Kidney glomerular epithelial cell (primary cell): ENCODE data around the gene GALK1.
"Not testable (repeated sequence)": the region's sequence is repeated elsewhere in the genome, so short reads cannot be mapped to it uniquely, and the experiment has no call there.

Experiments used
- DNase-seq: peaks from one replicate; lab custom pipeline; 2025; lab: John Stamatoyannopoulos, UW

Gene GALK1

DNA sequence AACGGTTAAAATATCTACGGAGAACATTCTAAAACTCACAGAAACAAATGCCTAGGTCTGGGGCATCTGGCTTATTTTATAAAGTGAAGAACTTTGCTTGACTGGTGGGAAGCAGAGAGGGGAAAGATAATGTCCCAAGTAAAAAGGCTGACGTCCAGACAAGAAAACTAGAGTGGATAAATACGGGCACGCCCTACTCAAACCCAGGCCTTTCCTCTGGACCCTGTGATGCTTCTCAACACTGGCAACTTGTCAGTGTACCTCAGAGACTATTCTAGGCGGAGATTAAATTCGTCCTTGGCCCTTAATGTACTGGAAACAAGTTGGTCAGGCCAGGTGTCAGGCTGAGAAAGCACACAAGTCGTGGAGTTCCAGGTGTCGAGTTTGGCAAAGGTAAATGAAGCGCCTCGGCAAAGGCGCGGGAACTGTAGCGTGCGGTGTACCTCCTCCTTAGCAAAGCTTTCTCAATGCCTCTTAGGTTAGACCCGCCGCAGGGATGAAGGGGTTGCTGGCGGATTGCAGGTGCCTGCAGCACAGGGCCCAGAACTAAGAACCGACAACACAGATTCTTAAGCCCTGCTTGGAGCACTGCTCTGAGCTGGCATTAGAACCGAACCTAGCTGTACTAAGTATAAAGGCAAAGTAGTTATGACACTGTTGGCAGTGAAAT, 18.9 kb upstream of the GALK1 start:
- DNase-seq = no peak

DNA sequence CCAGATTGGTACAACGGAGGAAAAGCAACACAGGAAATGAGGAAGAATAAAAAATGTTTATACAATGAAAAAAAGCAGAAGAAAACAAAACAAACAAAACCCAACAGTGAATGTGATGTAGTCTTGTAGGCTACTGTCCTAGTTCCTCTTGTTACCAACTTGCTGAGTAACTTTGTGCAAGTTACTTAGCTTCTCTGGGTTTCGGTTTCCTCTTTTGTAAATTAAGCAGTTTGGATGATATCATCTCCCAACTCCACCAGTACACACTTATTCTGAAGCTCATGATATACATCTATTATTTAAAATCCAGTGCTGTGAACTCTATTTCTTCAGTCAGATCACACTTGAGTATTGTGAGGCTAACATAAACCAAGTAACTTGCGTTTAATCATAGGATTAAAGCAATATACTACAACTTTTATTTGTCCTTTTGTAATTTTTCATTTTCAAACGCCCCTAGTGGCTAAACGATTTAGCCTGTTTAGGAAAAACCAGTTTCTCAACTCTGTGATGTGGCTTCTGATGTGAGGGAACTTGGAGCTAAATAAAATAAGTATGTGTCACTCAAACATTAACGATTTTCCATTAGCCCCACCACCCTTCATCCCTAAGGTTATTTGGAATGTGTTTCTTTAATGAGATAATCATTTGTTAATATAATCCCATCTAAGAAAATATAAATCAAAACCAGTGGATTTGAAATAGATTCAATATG, 18.2 kb upstream of the GALK1 start:
- peak; percentile 69 for DNase-seq

DNA sequence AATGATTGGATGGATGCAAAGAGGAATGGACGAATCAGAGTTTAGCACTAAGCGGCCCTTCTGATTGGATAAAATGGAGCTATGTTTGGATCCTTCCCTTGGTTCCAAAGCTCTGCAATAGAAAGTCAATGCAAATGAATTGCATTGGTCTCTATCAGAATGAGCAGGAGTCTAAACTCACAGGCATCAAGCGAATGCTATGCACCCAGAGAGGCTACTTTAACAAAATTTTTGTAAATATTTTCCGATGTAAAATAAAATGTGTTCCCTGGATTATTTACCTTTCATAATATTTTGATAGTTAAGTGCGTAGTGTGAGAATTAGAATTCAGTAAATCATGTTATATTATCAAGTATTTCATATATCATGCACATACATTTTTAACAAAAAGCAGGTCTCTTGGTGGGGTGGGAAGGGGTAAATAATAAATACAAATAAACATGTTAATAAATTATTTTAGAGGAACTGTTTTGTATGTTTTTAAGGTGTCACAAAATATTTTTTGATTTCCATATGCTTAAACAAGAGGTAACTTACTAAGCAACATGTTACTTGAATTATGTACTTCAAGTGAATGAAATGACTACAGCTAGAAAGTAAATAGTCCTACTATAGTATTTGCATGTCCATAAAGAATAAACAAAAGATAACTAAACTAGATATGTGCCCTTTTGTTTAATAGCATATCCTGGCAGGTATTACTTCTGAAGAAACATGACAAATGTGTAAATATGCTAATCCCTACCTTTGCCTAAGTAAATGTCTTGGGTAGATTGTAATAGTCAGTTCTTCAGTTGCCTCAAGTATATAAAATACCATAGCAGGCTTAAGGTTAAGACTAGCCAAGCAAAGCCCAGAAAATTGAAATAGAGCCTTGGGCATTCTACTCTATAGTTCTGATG, 15.2 kb upstream of the GALK1 start:
- no peak for DNase-seq

GRCh38 chr17:75779250-75779986, 14.4 kb upstream of the GALK1 start:
- DNase-seq = peak; percentile 100

- DNase-seq = no peak
Measured at GRCh38 chr17:75778861-75779249, 13.9 kb upstream of the GALK1 start.

DNA sequence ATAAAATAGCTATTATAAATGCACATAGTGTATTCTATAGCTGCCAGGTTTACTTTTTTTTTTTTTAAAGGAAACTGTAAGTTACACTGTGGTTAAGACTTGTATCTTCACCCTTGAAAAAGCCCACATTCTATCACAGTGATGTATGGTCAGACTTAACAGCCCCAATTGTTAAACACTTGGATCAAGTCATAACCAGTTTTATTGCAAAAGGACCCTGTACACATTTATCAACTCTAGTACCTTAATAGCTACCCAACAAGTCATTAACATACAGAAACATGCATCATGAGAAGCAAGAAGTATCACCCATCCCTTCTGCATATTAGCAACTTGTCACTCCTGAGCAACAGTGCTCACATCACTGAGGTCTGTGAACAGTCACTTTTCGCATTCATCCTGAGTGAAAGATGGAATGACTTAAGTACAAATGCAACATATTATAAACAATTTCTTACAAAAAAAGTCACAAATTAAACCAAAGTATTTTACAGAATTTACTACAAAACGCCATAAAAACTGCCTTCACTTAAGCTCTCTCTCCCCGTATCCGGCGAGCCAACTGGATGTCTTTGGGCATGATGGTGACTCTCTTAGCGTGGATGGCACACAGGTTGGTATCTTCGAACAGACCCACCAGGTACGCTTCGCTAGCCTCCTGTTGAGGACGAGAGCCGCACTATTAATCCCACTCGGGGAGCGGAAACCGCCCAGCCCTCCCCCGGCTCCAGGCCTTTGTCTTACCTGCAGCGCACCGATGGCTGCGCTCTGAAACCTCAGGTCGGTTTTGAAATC, 13.3 kb upstream of the GALK1 start:
- DNase-seq = not testable (repeated sequence)

GRCh38 chr17:75777296-75777922, 12.4 kb upstream of the GALK1 start:
- DNase-seq = no peak

- DNase-seq = no peak
Measured at GRCh38 chr17:75776386-75777295, 11.6 kb upstream of the GALK1 start.

DNA sequence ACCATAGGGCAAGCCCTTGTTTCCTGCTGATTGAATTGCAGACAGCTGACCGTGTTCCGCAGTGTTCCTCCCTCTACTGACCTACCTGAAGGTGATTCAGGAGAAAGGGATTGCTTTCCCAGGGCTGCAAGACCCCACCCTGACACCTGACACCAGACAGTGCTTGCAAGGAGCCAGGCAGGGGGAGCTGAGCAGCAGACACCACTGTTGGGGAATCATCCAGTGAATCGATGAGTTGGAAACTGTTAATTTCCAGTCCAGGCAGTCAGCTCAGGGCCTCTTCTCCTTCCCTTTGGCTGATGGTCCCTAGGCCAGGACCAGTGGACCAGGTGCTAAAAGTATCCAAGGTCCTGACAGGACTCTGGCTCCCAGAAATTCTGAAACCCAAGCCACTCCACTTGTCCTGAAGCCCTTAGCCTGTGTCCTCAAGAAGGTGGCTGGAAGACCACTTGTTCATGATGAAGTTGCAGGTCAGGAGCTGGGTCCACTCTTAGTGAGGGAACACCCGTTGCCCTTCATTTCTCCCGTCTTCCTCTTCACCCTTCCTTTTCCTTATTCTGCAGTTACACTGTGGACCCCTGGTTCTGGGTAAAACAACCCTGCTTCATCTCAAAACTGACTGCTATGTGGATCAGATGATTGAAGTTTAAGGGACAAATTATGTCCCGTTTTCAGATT, 10.1 kb upstream of the GALK1 start:
- DNase-seq = no peak

DNA sequence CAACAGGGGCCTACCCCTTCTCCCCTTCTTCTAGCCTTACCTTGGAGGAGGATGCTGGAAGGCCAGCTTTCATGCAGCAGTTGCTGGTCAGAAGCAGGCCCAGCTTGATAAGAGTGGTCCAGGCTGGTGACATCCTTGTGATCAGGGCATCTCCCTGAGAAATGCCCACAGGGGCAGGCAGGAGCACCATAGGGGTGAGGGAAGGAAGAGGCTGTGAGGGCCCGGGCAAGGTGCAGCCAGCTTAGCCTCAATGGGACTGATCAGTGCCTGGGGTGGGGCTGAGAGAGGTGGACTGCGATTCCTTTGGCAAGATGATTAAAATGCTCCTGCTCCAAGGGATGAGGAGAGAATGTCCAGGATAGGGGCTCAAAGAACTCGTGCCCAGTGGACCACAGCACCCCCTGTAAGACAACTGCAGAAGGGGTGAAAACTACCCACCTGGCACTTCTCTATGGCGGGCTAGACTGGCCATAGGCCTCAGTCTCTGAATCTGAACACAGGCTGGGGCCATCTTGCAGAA, 9.5 kb upstream of the GALK1 start:
- DNase-seq = no peak

DNA sequence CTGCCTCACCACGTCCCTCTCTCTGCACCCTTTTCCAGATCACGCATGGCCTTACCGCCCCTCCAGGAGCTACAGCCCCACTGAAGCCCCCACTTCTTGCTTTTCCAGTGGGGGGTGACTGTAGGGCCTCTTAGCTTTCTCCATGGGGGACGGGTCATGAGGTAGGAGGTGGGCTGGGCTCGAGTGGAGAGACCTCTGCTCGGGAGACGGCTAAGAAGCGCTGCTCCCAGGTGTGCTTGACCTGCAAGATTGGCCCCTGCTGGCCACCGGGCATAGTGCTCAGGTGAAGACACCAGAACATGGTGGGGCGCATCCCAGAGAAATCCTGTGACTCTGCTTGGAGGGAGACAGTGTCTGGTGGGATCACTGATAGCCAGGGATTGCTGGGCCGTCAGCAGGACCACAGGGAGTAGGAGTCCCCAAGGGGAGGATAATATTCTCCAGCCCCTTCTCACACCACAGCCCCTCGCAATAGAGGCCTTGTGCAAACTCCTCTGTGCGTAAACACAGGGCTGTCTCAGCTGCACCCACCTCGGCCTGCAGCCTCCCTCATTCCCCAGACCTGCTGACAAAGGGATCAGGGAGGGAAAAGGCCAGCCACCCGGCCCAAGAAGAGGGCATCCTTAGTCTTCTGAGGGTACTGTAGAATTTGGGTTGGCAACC, 8.9 kb upstream of the GALK1 start:
- no peak for DNase-seq

- no peak for DNase-seq
Measured at GRCh38 chr17:75773121-75773807, 8.3 kb upstream of the GALK1 start.

DNA sequence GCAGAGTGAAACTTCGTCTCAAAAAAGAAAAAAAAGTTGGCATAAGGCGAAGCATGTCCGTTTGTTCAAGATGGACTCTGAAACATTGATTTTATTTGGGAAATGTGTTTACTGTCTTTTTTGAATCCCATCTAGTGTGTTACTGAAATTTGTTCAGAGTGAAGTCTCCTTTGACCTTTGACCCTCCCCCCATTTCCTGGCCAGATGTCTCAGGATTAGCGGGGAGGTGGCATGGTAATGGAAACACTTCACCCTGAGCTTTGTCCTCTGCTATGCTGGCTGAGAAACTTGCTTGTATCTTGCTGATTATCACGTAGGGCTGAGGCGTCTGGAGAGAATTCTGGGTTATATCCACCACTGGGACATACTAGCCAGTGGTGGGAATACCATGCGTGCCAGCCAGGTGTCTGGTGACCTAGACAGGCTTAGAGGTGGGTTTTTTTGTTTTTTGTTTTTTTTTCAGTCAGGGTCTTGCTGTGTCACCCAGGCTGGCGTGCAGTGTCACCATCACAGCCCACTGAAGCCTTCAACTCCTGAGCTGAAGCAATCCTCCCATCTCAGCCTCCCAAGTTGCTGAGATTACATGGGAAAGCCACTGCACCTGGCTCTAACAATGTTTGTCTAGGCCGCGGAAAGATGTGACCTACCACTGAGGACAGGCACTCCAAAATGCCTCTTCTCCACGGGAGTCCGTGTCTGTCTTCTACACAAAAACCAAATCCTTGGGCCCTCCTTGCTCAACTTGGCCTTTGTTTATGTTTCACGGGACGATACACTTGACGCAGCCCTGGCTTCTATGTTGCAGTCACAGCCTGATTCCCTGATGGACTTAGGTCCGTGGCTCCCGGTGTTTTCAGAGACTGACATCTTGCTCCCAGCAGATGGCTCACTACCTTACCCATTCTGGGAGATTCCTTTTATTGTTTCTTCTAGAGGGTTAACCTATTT, 6.6 kb upstream of the GALK1 start:
- DNase-seq = no peak

- DNase-seq = no peak
Measured at GRCh38 chr17:75769536-75769935, 4.5 kb upstream of the GALK1 start.

DNA sequence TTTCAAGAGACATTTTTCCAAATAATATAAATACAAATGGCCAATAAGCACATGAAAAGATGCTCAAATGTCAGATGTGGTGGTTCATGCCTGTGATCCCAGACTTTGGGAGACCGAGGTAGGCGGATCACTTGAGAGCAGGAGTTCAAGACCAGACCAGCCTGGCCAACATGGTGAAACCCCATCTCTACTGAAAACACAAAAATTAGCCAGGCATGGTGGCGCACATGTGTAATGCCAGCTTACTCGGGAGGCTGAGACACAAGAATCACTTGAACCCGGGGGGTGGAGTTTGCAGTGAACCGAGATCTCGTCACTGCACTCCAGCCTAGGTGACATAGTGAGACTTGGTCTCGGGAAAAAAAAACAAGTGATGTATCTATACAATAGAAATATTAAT, 2.9 kb upstream of the GALK1 start:
- DNase-seq = no peak

GRCh38 chr17:75765981-75766380, 989 bp upstream of the GALK1 start:
- no peak for DNase-seq

GRCh38 chr17:75764417-75764710, 628 bp downstream of the GALK1 start:
- DNase-seq = no peak
